Trophoblast cell (in vitro differentiated cells and primary cell): ENCODE measurements around the gene ATG2B.

Experiments used
- DNase-seq, 2 donors: peaks; one replicate each; pipeline ENCODE4 v3.0.0-alpha.2; 2016
- H2AFZ ChIP-seq: 2 replicates; pipeline ENCODE4 v1.6.1; 2013; ENCODE audit warnings: low read length, moderate library complexity, mild to moderate bottlenecking; ENCODE audit not compliant: insufficient read depth, poor library complexity
- H2AK5ac ChIP-seq: 2 replicates; pipeline ENCODE4 v1.6.1; 2013; ENCODE audit warnings: mild to moderate bottlenecking, low read length
- H2BK120ac ChIP-seq: 2 replicates; pipeline ENCODE4 v1.6.1; 2013; ENCODE audit warnings: low read length, mild to moderate bottlenecking, moderate library complexity; ENCODE audit not compliant: insufficient read depth, poor library complexity
- H2BK12ac ChIP-seq: 2 replicates; pipeline ENCODE4 v1.6.1; 2013; ENCODE audit warnings: mild to moderate bottlenecking, low read length, moderate library complexity
- H2BK5ac ChIP-seq: 2 replicates; pipeline ENCODE4 v1.6.1; 2013; ENCODE audit warnings: low read length, low read depth, moderate library complexity, mild to moderate bottlenecking; ENCODE audit not compliant: poor library complexity
- H3K14ac ChIP-seq: 2 replicates; pipeline ENCODE4 v1.6.1; 2013; ENCODE audit warnings: mild to moderate bottlenecking, low read length
- H3K18ac ChIP-seq: 2 replicates; pipeline ENCODE4 v1.6.1; 2013; ENCODE audit warnings: mild to moderate bottlenecking, low read length
- H3K23ac ChIP-seq: 2 replicates; pipeline ENCODE4 v1.6.1; 2013; ENCODE audit warnings: low read length
- H3K27ac ChIP-seq: 2 replicates; pipeline ENCODE4 v1.5.1; 2013; ENCODE audit warnings: low read depth, mild to moderate bottlenecking, inconsistent platforms, low read length, moderate library complexity
- H3K27me3 ChIP-seq: 2 replicates; pipeline ENCODE4 v1.6.1; 2013; ENCODE audit warnings: inconsistent platforms, mild to moderate bottlenecking, low read length, moderate library complexity; ENCODE audit not compliant: insufficient read depth
- H3K36me3 ChIP-seq, 2 experiments: 1 replicate in 1 of 2; 2 replicates in 1 of 2; pipeline ENCODE4 v1.6.1; 2013; ENCODE audit warnings: low read length in 2 of 2, mild to moderate bottlenecking in 2 of 2, moderate library complexity in 1 of 2; ENCODE audit not compliant: insufficient read depth in 2 of 2, control insufficient read depth in 1 of 2
- H3K4ac ChIP-seq: 2 replicates; pipeline ENCODE4 v1.6.1; 2013; ENCODE audit warnings: low read depth, mild to moderate bottlenecking, low read length, moderate library complexity
- H3K4me1 ChIP-seq, 2 experiments: 1 replicate in 1 of 2; 2 replicates in 1 of 2; pipeline ENCODE4 v1.6.1; 2013; ENCODE audit warnings: low read length in 2 of 2, mild to moderate bottlenecking in 2 of 2, moderate library complexity in 1 of 2; ENCODE audit not compliant: insufficient read depth in 2 of 2, control insufficient read depth in 1 of 2
- H3K4me2 ChIP-seq: 2 replicates; pipeline ENCODE4 v1.6.1; 2013; ENCODE audit warnings: inconsistent platforms, mild to moderate bottlenecking, low read length, moderate library complexity
- H3K4me3 ChIP-seq: 2 replicates; pipeline ENCODE4 v1.5.1; 2013; ENCODE audit warnings: mild to moderate bottlenecking, low read depth, low read length, inconsistent platforms
- H3K79me1 ChIP-seq: one replicate; pipeline ENCODE4 v1.6.1; 2013; ENCODE audit warnings: low read length
- H3K79me2 ChIP-seq: 2 replicates; pipeline ENCODE4 v1.6.1; 2013; ENCODE audit warnings: low read length, mild to moderate bottlenecking; ENCODE audit not compliant: control insufficient read depth, insufficient read depth, poor library complexity
- H3K9ac ChIP-seq: 2 replicates; pipeline ENCODE4 v1.6.1; 2013; ENCODE audit warnings: mild to moderate bottlenecking, low read length
- H3K9me3 ChIP-seq: 2 replicates; pipeline ENCODE4 v1.6.1; 2013; ENCODE audit warnings: low read depth, mild to moderate bottlenecking, control low read depth, inconsistent platforms, low read length; ENCODE audit not compliant: insufficient read depth
- H4K12ac ChIP-seq: 2 replicates; pipeline ENCODE4 v1.6.1; 2013; ENCODE audit warnings: low read depth, mild to moderate bottlenecking, low read length, moderate library complexity
- H4K8ac ChIP-seq: 2 replicates; pipeline ENCODE4 v1.6.1; 2013; ENCODE audit warnings: low read depth, mild to moderate bottlenecking, low read length, moderate library complexity
- H4K91ac ChIP-seq: one replicate; pipeline ENCODE4 v1.6.1; 2013; ENCODE audit warnings: low read depth, mild to moderate bottlenecking, low read length, moderate library complexity
- WGBS: extraction: QIAGEN DNeasy Blood & Tissue Kit; methylation state at CpG from one replicate; pipeline ENCODE4 v1.1.7; 2013; ENCODE audit warnings: missing lambda C conversion rate; ENCODE audit not compliant: insufficient read length, insufficient coverage; ENCODE audit errors: extremely low coverage; 5-methylcytosine and 5-hydroxymethylcytosine counted together

The ATG2B gene

GRCh38 chr14:96316087-96316486 is 47.1 kb downstream of the ATG2B start:
- H2BK12ac ChIP-seq, result no peak overlapping the region
- H3K4ac ChIP-seq, result no peak overlapping the region
- H3K27me3 ChIP-seq, result no peaks in the 10 kb centered on the region
- H2BK120ac ChIP-seq, result no peak overlapping the region
- no peak overlapping the region for H3K4me2 ChIP-seq
- DNase-seq, result no peak
- peaks cover 5 to 16% of the 10 kb centered on the region in 2 experiments for H3K36me3 ChIP-seq
- no peak overlapping the region for H4K8ac ChIP-seq
- no peaks in the 10 kb centered on the region for H3K9me3 ChIP-seq
- no peak overlapping the region for H3K9ac ChIP-seq
- no peak overlapping the region for H2AK5ac ChIP-seq
- H3K18ac ChIP-seq, result no peak overlapping the region
- H3K4me1 ChIP-seq, result no peaks in the 10 kb centered on the region
- no peak overlapping the region for H2AFZ ChIP-seq
- H3K79me2 ChIP-seq, result no peaks in the 10 kb centered on the region
- no peak overlapping the region for H3K4me3 ChIP-seq
- H3K14ac ChIP-seq, result no peak overlapping the region
- 100% methylated on average over 2 of the region's 3 CpGs for WGBS
- no peak overlapping the region for H2BK5ac ChIP-seq
- H3K23ac ChIP-seq, result no peak overlapping the region
- H4K12ac ChIP-seq, result no peak overlapping the region
- H4K91ac ChIP-seq, result no peak overlapping the region
- H3K27ac ChIP-seq, result no peak overlapping the region
- no peaks in the 10 kb centered on the region for H3K79me1 ChIP-seq

DNA sequence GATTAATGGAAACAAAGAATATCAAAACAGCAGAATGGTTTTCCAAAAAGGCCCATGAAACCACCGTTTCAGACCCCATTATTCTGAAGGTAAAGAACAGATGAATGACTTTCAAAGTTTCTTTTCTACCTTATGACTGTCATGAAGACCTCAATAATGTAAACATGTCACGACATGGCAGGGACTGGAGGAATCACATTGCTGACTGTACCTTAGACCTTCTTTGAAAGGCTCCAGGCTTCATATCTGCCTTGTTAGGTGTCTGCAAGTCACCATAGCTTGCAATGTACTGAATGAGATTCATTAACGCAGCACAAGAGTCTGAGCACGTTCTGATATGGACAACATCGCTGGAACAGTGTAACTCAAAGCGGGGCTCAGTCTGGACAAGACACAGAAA is 52.2 kb downstream of the ATG2B start:
- Histone ChIP-seq H4K8ac (no peak overlapping the region), H2BK5ac (no peak overlapping the region), H3K4me2 (no peak overlapping the region), H2AFZ (no peak overlapping the region), H3K4me1 (no peaks in the 10 kb centered on the region), H2BK120ac (no peak overlapping the region), H2AK5ac (no peak overlapping the region), H3K4me3 (no peak overlapping the region), H4K91ac (no peak overlapping the region), H3K4ac (no peak overlapping the region), H2BK12ac (no peak overlapping the region), H3K23ac (no peak overlapping the region), H3K9me3 (no peaks in the 10 kb centered on the region), H3K27ac (no peak overlapping the region), H4K12ac (no peak overlapping the region), H3K14ac (no peak overlapping the region), H3K9ac (no peak overlapping the region), H3K79me1 (no peaks in the 10 kb centered on the region), H3K79me2 (no peaks in the 10 kb centered on the region), H3K27me3 (no peaks in the 10 kb centered on the region), H3K18ac (no peak overlapping the region), H3K36me3 (peaks cover 6 to 19% of the 10 kb centered on the region in 2 experiments)
- WGBS, result no CpG with 5 or more reads among the region's 6 CpGs
- no peak for DNase-seq

GRCh38 chr14:96309896-96310330 is 53.2 kb downstream of the ATG2B start:
- Histone ChIP-seq H2BK120ac (no peak overlapping the region), H2AFZ (no peak overlapping the region), H4K8ac (no peak overlapping the region), H2BK5ac (no peak overlapping the region), H3K4me1 (no peaks in the 10 kb centered on the region), H3K18ac (no peak overlapping the region), H3K9me3 (no peaks in the 10 kb centered on the region), H3K79me1 (no peaks in the 10 kb centered on the region), H2BK12ac (no peak overlapping the region), H3K27me3 (no peaks in the 10 kb centered on the region), H3K36me3 (peaks cover 8 to 20% of the 10 kb centered on the region in 2 experiments), H3K4me2 (no peak overlapping the region), H3K23ac (no peak overlapping the region), H4K91ac (no peak overlapping the region), H3K4ac (no peak overlapping the region), H4K12ac (no peak overlapping the region), H3K79me2 (no peaks in the 10 kb centered on the region), H3K14ac (no peak overlapping the region), H2AK5ac (no peak overlapping the region), H3K4me3 (no peak overlapping the region), H3K27ac (no peak overlapping the region), H3K9ac (no peak overlapping the region)
- WGBS, result 100% methylated on average over 1 of the region's 5 CpGs
- DNase-seq, result no peak

DNA sequence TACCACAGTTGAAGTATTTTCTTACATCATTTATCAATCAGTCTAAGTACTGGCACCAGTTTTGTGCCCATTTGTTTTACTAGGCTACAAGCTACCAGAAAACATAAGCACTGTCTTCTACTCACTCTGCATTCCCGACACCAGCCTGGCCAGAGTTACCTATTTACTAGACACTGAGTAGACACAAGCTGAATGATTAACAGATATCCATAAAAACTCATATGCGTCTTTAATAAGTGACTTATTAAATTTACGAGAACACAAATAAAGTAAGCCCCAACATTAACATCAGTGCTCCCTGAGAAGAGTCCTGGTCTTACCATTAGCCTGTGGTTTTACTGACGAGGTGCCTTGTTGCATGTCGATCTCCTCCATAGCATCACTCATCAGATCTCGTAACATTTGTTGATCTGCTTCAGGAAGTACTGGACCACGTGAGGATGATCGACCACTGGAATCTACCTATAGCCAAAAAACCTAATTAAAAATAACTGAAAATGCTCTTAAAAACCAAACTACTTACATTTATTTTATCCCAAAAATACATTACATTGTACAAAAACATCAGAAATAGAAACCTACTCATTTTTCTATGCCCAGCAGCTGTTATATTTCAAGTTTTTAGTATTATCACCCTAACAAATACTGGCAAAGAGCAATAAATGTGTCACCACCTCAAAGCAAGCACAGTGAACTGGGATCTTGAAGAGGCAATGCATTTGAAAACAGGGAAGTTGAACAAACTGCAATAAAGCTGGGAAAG is 53.8 kb downstream of the ATG2B start:
- H3K79me1 ChIP-seq, result no peaks in the 10 kb centered on the region
- no peak overlapping the region for H4K12ac ChIP-seq
- no peak overlapping the region for H3K23ac ChIP-seq
- WGBS, result no CpG with 5 or more reads among the region's 8 CpGs
- H2AFZ ChIP-seq, result no peak overlapping the region
- H3K36me3 ChIP-seq, result peaks cover 8 to 17% of the 10 kb centered on the region in 2 experiments
- H3K14ac ChIP-seq, result no peak overlapping the region
- H3K27ac ChIP-seq, result no peak overlapping the region
- no peak overlapping the region for H3K4ac ChIP-seq
- no peak overlapping the region for H3K4me3 ChIP-seq
- H2BK12ac ChIP-seq, result no peak overlapping the region
- no peak overlapping the region for H3K4me2 ChIP-seq
- no peak overlapping the region for H4K91ac ChIP-seq
- H4K8ac ChIP-seq, result no peak overlapping the region
- H3K18ac ChIP-seq, result no peak overlapping the region
- no peaks in the 10 kb centered on the region for H3K9me3 ChIP-seq
- no peaks in the 10 kb centered on the region for H3K27me3 ChIP-seq
- H3K9ac ChIP-seq, result no peak overlapping the region
- H3K4me1 ChIP-seq, result no peaks in the 10 kb centered on the region
- no peak overlapping the region for H2AK5ac ChIP-seq
- H2BK120ac ChIP-seq, result no peak overlapping the region
- no peak overlapping the region for H2BK5ac ChIP-seq
- no peak for DNase-seq
- H3K79me2 ChIP-seq, result no peaks in the 10 kb centered on the region
